GM23338 (cell line): ENCODE data around the gene TMEM143.

Experiments
- CREB1 ChIP-seq: fragments of 250-450 bp; sonication (Bioruptor Pico); IDR thresholded peaks from 2 replicates; pipeline ENCODE4 v1.5.0; 2020; ENCODE audit warnings: low read depth, mild to moderate bottlenecking, moderate library complexity
- CTCF ChIP-seq, 2 experiments: fragments of 200-600 bp in 1 of 2; sonication (generic) in 1 of 2; conservative IDR thresholded peaks; 2 replicates each; pipeline versions ENCODE4 v1.5.1 to v1.6.1; 2016 to 2017; ENCODE audit warnings: antibody characterized with exemption in 2 of 2, low read depth in 2 of 2, mild to moderate bottlenecking in 2 of 2, moderate library complexity in 1 of 2
- ETS1 ChIP-seq: IDR thresholded peaks from 2 replicates; pipeline ENCODE4 v1.6.1; 2016; ENCODE audit warnings: antibody characterized with exemption
- EZH2 ChIP-seq: fragments of 200-600 bp; sonication (generic); IDR thresholded peaks from one replicate; pipeline ENCODE4 v1.8.0; 2017; ENCODE audit warnings: antibody characterized with exemption, mild to moderate bottlenecking, low read depth; ENCODE audit not compliant: unreplicated experiment
- EZH2phosphoT487 ChIP-seq: fragments of 200-600 bp; sonication (generic); IDR thresholded peaks from one replicate; pipeline ENCODE4 v1.8.1; 2018; ENCODE audit warnings: antibody characterized with exemption; ENCODE audit not compliant: unreplicated experiment
- NANOG ChIP-seq: IDR thresholded peaks from 2 replicates; pipeline ENCODE4 v1.6.1; 2016; ENCODE audit warnings: antibody characterized with exemption, borderline replicate concordance
- POLR2AphosphoS5 ChIP-seq: IDR thresholded peaks from 2 replicates; pipeline ENCODE4 v1.6.1; 2016; ENCODE audit warnings: antibody characterized with exemption, low read depth
- REST ChIP-seq: IDR thresholded peaks from one replicate; pipeline ENCODE4 v1.6.1; 2018; ENCODE audit warnings: antibody characterized with exemption; ENCODE audit not compliant: unreplicated experiment
- STAT1 ChIP-seq: IDR thresholded peaks from one replicate; pipeline ENCODE4 v1.6.1; 2016; ENCODE audit warnings: antibody characterized with exemption; ENCODE audit not compliant: unreplicated experiment
- ZNF331 ChIP-seq: fragments of 250-450 bp; sonication (Bioruptor Pico); IDR thresholded peaks from 2 replicates; pipeline ENCODE4 v1.5.0; 2020; ENCODE audit warnings: low read depth, mild to moderate bottlenecking, moderate library complexity

- TF ChIP-seq CTCF (conservative IDR thresholded peaks at IDR 0.05; ENCODE audit: low read depth in 2 of 2) (no peak), ZNF331 (CRISPR knock-in tag) (no peak), REST (no peak), EZH2phosphoT487 (no peak), EZH2 (no peak), POLR2AphosphoS5 (no peak), CREB1 (CRISPR knock-in tag) (no peak), NANOG (no peak), STAT1 (no peak), ETS1 (no peak)
Measured at GRCh38 chr19:48371367-48371766, 7.6 kb upstream of the TMEM143 start.
